ENCODE data around the gene HNRNPA3.

GRCh38 chr2:177201919-177202346 lies 10.7 kb upstream of the HNRNPA3 start:
- no peak for TF ChIP-seq NR2C2 (IDR thresholded peaks at IDR 0.05; ENCODE audit: borderline replicate concordance, control insufficient read depth, insufficient read length, low read depth)
- TF ChIP-seq, protein P1, sequence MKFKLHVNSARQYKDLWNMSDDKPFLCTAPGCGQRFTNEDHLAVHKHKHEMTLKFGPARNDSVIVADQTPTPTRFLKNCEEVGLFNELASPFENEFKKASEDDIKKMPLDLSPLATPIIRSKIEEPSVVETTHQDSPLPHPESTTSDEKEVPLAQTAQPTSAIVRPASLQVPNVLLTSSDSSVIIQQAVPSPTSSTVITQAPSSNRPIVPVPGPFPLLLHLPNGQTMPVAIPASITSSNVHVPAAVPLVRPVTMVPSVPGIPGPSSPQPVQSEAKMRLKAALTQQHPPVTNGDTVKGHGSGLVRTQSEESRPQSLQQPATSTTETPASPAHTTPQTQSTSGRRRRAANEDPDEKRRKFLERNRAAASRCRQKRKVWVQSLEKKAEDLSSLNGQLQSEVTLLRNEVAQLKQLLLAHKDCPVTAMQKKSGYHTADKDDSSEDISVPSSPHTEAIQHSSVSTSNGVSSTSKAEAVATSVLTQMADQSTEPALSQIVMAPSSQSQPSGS (IDR thresholded peaks at IDR 0.05; ENCODE audit: low read length): no peak
- TF ChIP-seq, protein P2, sequence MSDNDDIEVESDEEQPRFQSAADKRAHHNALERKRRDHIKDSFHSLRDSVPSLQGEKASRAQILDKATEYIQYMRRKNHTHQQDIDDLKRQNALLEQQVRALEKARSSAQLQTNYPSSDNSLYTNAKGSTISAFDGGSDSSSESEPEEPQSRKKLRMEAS (IDR thresholded peaks at IDR 0.05; ENCODE audit: low read depth, low read length): no peak
- TF ChIP-seq, protein P3, sequence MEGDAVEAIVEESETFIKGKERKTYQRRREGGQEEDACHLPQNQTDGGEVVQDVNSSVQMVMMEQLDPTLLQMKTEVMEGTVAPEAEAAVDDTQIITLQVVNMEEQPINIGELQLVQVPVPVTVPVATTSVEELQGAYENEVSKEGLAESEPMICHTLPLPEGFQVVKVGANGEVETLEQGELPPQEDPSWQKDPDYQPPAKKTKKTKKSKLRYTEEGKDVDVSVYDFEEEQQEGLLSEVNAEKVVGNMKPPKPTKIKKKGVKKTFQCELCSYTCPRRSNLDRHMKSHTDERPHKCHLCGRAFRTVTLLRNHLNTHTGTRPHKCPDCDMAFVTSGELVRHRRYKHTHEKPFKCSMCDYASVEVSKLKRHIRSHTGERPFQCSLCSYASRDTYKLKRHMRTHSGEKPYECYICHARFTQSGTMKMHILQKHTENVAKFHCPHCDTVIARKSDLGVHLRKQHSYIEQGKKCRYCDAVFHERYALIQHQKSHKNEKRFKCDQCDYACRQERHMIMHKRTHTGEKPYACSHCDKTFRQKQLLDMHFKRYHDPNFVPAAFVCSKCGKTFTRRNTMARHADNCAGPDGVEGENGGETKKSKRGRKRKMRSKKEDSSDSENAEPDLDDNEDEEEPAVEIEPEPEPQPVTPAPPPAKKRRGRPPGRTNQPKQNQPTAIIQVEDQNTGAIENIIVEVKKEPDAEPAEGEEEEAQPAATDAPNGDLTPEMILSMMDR (IDR thresholded peaks at IDR 0.05 in 2 of 3, conservative IDR thresholded peaks at IDR 0.05 in 1 of 3; ENCODE audit: control insufficient read depth in 2 of 3, extremely low read depth in 1 of 3, insufficient read depth in 1 of 3, low read depth in 3 of 3, low read length in 3 of 3): no peak
- TF ChIP-seq FOXM1 (IDR thresholded peaks at IDR 0.05; ENCODE audit: low read depth, low read length): no peak
- TF ChIP-seq POLR2AphosphoS5 (IDR thresholded peaks at IDR 0.05; ENCODE audit: low read length): no peak
- no peak for TF ChIP-seq SMC3 (IDR thresholded peaks at IDR 0.05; ENCODE audit: borderline replicate concordance, low read length)
- no peak for TF ChIP-seq SUZ12 (IDR thresholded peaks at IDR 0.05; ENCODE audit: unreplicated experiment)
- no peak for TF ChIP-seq BRCA1 (IDR thresholded peaks at IDR 0.05; ENCODE audit: low read depth, low read length)
- no peak for TF ChIP-seq SIN3A (IDR thresholded peaks at IDR 0.05; ENCODE audit: low read depth, low read length)
- TF ChIP-seq POLR2A (IDR thresholded peaks at IDR 0.05; ENCODE audit: low read depth, low read length): no peak
- no peak for TF ChIP-seq SP1 (IDR thresholded peaks at IDR 0.05; ENCODE audit: low read depth, low read length)
- TF ChIP-seq REST (IDR thresholded peaks at IDR 0.05; ENCODE audit: low read depth, low read length): no peak
- TF ChIP-seq EZH2 (IDR thresholded peaks at IDR 0.05; ENCODE audit: borderline replicate concordance, control insufficient read depth, low read depth, low read length): no peak
